ENCODE data around the gene GIPR.

- TF ChIP-seq POLR2A (IDR thresholded peaks at IDR 0.05) (no peak), CTCF (IDR thresholded peaks at IDR 0.05) (no peak)
These were observed 4.2 kb upstream of the GIPR start for GRCh38 chr19:45663800-45664199.
